HG02852 (cell line): Measurements from ENCODE around the gene CHN1.

Experiments
- ATAC-seq: cut with Tn5 transposase; IDR thresholded peaks from one replicate; pipeline ENCODE4 v1.9.1; 2021; ENCODE audit warnings: mild to moderate bottlenecking, moderate library complexity; ENCODE audit not compliant: unreplicated experiment

The CHN1 gene

GRCh38 chr2:174877751-174878150 is 127.4 kb downstream of the CHN1 start:
- ATAC-seq = no peak

- no peak for ATAC-seq
These were observed 127.9 kb downstream of the CHN1 start for GRCh38 chr2:174877301-174877700.

- no peak for ATAC-seq
These were observed 131.1 kb downstream of the CHN1 start for GRCh38 chr2:174874085-174874484.

GRCh38 chr2:174873471-174873870 is 131.7 kb downstream of the CHN1 start:
- no peak for ATAC-seq

GRCh38 chr2:174870787-174871186 is 134.4 kb downstream of the CHN1 start:
- ATAC-seq = no peak

- ATAC-seq = no peak
These were observed 136.3 kb downstream of the CHN1 start for GRCh38 chr2:174868878-174869277.

GRCh38 chr2:174866421-174866820 is 138.8 kb downstream of the CHN1 start:
- ATAC-seq = no peak

- ATAC-seq = no peak
These were observed 142.0 kb downstream of the CHN1 start for GRCh38 chr2:174863183-174863582.

- no peak for ATAC-seq
These were observed 145.5 kb downstream of the CHN1 start for GRCh38 chr2:174859563-174860169.

GRCh38 chr2:174858745-174859144 is 146.4 kb downstream of the CHN1 start:
- no peak for ATAC-seq

- ATAC-seq = no peak
These were observed 148.7 kb downstream of the CHN1 start for GRCh38 chr2:174856447-174856846.

GRCh38 chr2:174846941-174847938 is 157.9 kb downstream of the CHN1 start:
- no peak for ATAC-seq

GRCh38 chr2:174846218-174846617 is 159.0 kb downstream of the CHN1 start:
- ATAC-seq = no peak

GRCh38 chr2:174844295-174844708 is 160.9 kb downstream of the CHN1 start:
- ATAC-seq = no peak

- no peak for ATAC-seq
These were observed 162.7 kb downstream of the CHN1 start for GRCh38 chr2:174842496-174842895.

GRCh38 chr2:174841936-174842335 is 163.2 kb downstream of the CHN1 start:
- no peak for ATAC-seq

- no peak for ATAC-seq
These were observed 163.8 kb downstream of the CHN1 start for GRCh38 chr2:174841350-174841749.

GRCh38 chr2:174840436-174840835 is 164.7 kb downstream of the CHN1 start:
- no peak for ATAC-seq

GRCh38 chr2:174839662-174840061 is 165.5 kb downstream of the CHN1 start:
- ATAC-seq = no peak

- no peak for ATAC-seq
These were observed 168.2 kb downstream of the CHN1 start for GRCh38 chr2:174836995-174837390.

- ATAC-seq = no peak
These were observed 168.7 kb downstream of the CHN1 start for GRCh38 chr2:174836377-174836994.

- ATAC-seq = peak; percentile 93
These were observed 169.4 kb downstream of the CHN1 start for GRCh38 chr2:174835797-174836255.
